ENCODE measurements around the gene BRSK1.

BRSK1 gene

DNA sequence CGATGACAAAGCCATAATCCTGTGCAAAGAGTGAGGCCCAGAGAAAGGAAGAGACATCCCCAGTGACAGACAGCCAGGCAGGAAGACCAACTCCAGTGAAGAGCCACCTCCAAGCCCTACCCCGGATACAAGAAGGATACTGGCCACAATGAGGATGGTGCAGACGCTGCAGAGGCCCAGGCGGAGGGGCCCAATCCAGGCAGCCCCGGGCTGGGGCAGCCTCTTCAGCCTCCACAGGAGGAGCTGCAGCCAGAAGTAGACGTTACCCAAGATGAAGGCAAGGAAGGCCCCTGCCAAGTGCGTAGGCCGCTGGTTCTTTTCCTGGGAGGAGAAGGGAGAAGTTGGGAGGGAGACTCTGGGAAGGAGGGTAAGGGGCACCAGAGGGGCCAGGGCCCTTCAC, 32.8 kb downstream of the BRSK1 start:
- DNase-seq (ENCODE audit: low spot score), result no peak
- H2BK12ac ChIP-seq (ENCODE audit: low read length), result no peak overlapping the region

DNA sequence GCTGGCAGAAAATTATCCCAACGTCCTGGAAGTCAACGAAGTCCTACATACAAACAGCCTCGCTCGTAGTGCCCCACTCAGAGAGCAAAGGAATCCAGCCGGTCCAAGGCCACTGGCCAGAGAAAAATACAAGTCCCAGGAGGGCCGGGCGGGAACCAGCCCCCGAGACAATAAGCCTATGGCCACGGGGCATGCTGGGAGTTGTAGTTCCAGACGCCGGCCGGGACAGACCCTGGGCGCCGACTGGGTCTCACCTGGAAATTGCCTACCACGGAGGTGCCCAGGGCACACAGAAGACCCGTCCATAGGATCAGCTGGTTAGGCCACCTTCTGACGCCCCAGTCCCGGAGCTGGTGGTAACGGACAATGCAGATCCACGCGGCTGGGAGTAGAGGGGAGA, 36.0 kb downstream of the BRSK1 start:
- no peaks in the 10 kb centered on the region for H3K79me1 ChIP-seq (ENCODE audit: low read depth, low read length)
- peaks cover 0 to 17% (median 0%) of the 10 kb centered on the region in 3 experiments for H3K27me3 ChIP-seq (ENCODE audit: control insufficient read depth in 3 of 3, insufficient read depth in 3 of 3, low read depth in 1 of 3, low read length in 3 of 3)
- H3K18ac ChIP-seq (ENCODE audit: low read length), result peak overlapping the region; percentile 90
- H2AFZ ChIP-seq (ENCODE audit: low read length), result peak overlapping the region; percentile 87
- H2BK5ac ChIP-seq (ENCODE audit: low read length), result no peak overlapping the region
- peak overlapping the region; percentile 47 for H2AK5ac ChIP-seq (ENCODE audit: low read depth, low read length)
- H3K4me2 ChIP-seq (ENCODE audit: insufficient read depth, low read length, poor library complexity, severe bottlenecking), result peak overlapping the region; percentile 64
- peaks cover 0 to 5% of the 10 kb centered on the region in 2 donors for H3K4me1 ChIP-seq (ENCODE audit: control insufficient read depth in 2 of 2, insufficient read depth in 1 of 2, low read depth in 1 of 2, low read length in 2 of 2)
- no peak overlapping the region for H3K23ac ChIP-seq (ENCODE audit: low read depth, low read length, poor library complexity)
- H3K4ac ChIP-seq (ENCODE audit: low read length), result no peak overlapping the region
- H4K8ac ChIP-seq (ENCODE audit: low read depth, low read length), result no peak overlapping the region
- H3K27ac ChIP-seq (replicated peaks; ENCODE audit: low read length), result no peak overlapping the region
- DNase-seq (ENCODE audit: low spot score), result peak; percentile 72
- H2BK120ac ChIP-seq (ENCODE audit: low read depth, low read length), result no peak overlapping the region
- H2BK15ac ChIP-seq (ENCODE audit: low read length), result peak overlapping the region; percentile 84
- no peaks in the 10 kb centered on the region for H3K36me3 ChIP-seq (replicated peaks in 1 of 2; ENCODE audit: control insufficient read depth in 2 of 2, insufficient read depth in 2 of 2, low read length in 2 of 2)
- no peak overlapping the region for H4K91ac ChIP-seq (ENCODE audit: low read depth, low read length, poor library complexity)
- peak overlapping the region; percentile 85 for H3K14ac ChIP-seq (ENCODE audit: low read length)
- no peaks in the 10 kb centered on the region for H3K9me3 ChIP-seq (replicated peaks in 1 of 2; ENCODE audit: control insufficient read depth in 2 of 2, insufficient read depth in 1 of 2, low read depth in 1 of 2, low read length in 2 of 2)
- no CpG with 5 or more reads among the region's 21 CpGs for WGBS, 2 donors (ENCODE audit: extremely low coverage in 2 of 2, insufficient read length in 2 of 2, insufficient replicate concordance in 1 of 2)
- peak overlapping the region; percentile 67 for H3K9ac ChIP-seq (ENCODE audit: low read depth, low read length, poor library complexity)
- peak overlapping the region in 1 of 2 donors; percentile 65 for H3K4me3 ChIP-seq (ENCODE audit: low read length in 2 of 2)
- H2BK12ac ChIP-seq (ENCODE audit: low read length), result no peak overlapping the region

More for the DNA sequence above, 32.8 kb downstream of the BRSK1 start:
- Histone ChIP-seq H4K91ac (ENCODE audit: low read depth, low read length, poor library complexity) (no peak overlapping the region), H2BK5ac (ENCODE audit: low read length) (no peak overlapping the region), H2BK15ac (ENCODE audit: low read length) (no peak overlapping the region), H2AFZ (ENCODE audit: low read length) (no peak overlapping the region), H3K4me1 (ENCODE audit: control insufficient read depth in 2 of 2, insufficient read depth in 1 of 2, low read depth in 1 of 2, low read length in 2 of 2) (peaks cover 0 to 2% of the 10 kb centered on the region in 2 donors), H3K4me3 (ENCODE audit: low read length in 2 of 2) (no peak overlapping the region), H2AK5ac (ENCODE audit: low read depth, low read length) (no peak overlapping the region), H4K8ac (ENCODE audit: low read depth, low read length) (no peak overlapping the region), H3K23ac (ENCODE audit: low read depth, low read length, poor library complexity) (no peak overlapping the region), H3K36me3 (replicated peaks in 1 of 2; ENCODE audit: control insufficient read depth in 2 of 2, insufficient read depth in 2 of 2, low read length in 2 of 2) (peaks cover 2 to 6% of the 10 kb centered on the region in 2 donors), H3K79me1 (ENCODE audit: low read depth, low read length) (no peaks in the 10 kb centered on the region), H3K27me3 (ENCODE audit: control insufficient read depth in 3 of 3, insufficient read depth in 3 of 3, low read depth in 1 of 3, low read length in 3 of 3) (peaks cover 0 to 9% (median 0%) of the 10 kb centered on the region in 3 experiments), H3K27ac (replicated peaks; ENCODE audit: low read length) (no peak overlapping the region), H3K4ac (ENCODE audit: low read length) (no peak overlapping the region), H3K18ac (ENCODE audit: low read length) (no peak overlapping the region), H3K9ac (ENCODE audit: low read depth, low read length, poor library complexity) (no peak overlapping the region), H3K14ac (ENCODE audit: low read length) (no peak overlapping the region), H3K9me3 (replicated peaks in 1 of 2; ENCODE audit: control insufficient read depth in 2 of 2, insufficient read depth in 1 of 2, low read depth in 1 of 2, low read length in 2 of 2) (no peaks in the 10 kb centered on the region), H2BK120ac (ENCODE audit: low read depth, low read length) (no peak overlapping the region), H3K4me2 (ENCODE audit: insufficient read depth, low read length, poor library complexity, severe bottlenecking) (no peak overlapping the region)
- no CpG with 5 or more reads among the region's 8 CpGs for WGBS, 2 donors (ENCODE audit: extremely low coverage in 2 of 2, insufficient read length in 2 of 2, insufficient replicate concordance in 1 of 2)

DNA sequence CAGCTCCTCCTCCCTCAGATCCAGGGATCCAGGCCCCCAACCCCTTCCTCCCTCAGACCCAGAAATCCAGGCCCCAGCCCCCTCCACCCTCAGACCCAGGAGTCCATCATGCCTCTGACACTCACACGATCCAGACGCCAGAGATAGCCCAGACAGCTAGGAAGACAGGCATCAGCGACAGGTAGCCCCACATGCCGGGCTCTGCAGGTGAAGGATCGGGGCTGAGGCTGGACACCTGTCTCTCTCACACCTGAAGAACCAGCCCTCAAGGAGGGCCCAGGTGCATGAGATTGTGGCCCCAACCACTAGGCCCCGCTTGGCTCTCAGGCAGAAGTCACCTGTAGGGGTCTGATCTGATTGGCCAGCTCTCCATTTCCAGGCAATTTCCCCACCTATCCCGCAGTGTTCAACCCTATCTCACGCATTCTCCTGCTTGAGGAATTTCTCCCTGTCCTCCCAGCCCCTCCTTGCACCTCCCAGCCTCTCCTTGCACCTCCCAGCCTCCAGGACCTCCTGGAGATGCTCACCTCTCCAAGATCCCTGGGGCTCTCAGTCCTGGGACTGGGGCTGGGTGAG, 37.1 kb downstream of the BRSK1 start:
- Histone ChIP-seq H2AFZ (ENCODE audit: low read length) (peak overlapping the region; percentile 18), H3K27me3 (ENCODE audit: control insufficient read depth in 3 of 3, insufficient read depth in 3 of 3, low read depth in 1 of 3, low read length in 3 of 3) (peaks cover 0 to 20% (median 0%) of the 10 kb centered on the region in 3 experiments), H3K4me2 (ENCODE audit: insufficient read depth, low read length, poor library complexity, severe bottlenecking) (no peak overlapping the region), H2BK12ac (ENCODE audit: low read length) (peak overlapping the region; percentile 58), H4K91ac (ENCODE audit: low read depth, low read length, poor library complexity) (no peak overlapping the region), H2BK5ac (ENCODE audit: low read length) (no peak overlapping the region), H3K23ac (ENCODE audit: low read depth, low read length, poor library complexity) (no peak overlapping the region), H2AK5ac (ENCODE audit: low read depth, low read length) (no peak overlapping the region), H3K4me3 (ENCODE audit: low read length in 2 of 2) (no peak overlapping the region), H3K4me1 (ENCODE audit: control insufficient read depth in 2 of 2, insufficient read depth in 1 of 2, low read depth in 1 of 2, low read length in 2 of 2) (peaks cover 0 to 5% of the 10 kb centered on the region in 2 donors), H3K4ac (ENCODE audit: low read length) (no peak overlapping the region), H3K18ac (ENCODE audit: low read length) (peak overlapping the region; percentile 38), H3K9me3 (replicated peaks in 1 of 2; ENCODE audit: control insufficient read depth in 2 of 2, insufficient read depth in 1 of 2, low read depth in 1 of 2, low read length in 2 of 2) (no peaks in the 10 kb centered on the region), H3K27ac (replicated peaks; ENCODE audit: low read length) (no peak overlapping the region), H2BK120ac (ENCODE audit: low read depth, low read length) (no peak overlapping the region), H4K8ac (ENCODE audit: low read depth, low read length) (no peak overlapping the region), H3K14ac (ENCODE audit: low read length) (no peak overlapping the region), H3K36me3 (replicated peaks in 1 of 2; ENCODE audit: control insufficient read depth in 2 of 2, insufficient read depth in 2 of 2, low read length in 2 of 2) (no peaks in the 10 kb centered on the region), H3K79me1 (ENCODE audit: low read depth, low read length) (no peaks in the 10 kb centered on the region), H2BK15ac (ENCODE audit: low read length) (peak overlapping the region; percentile 96), H3K9ac (ENCODE audit: low read depth, low read length, poor library complexity) (no peak overlapping the region)
- WGBS, 2 donors (ENCODE audit: extremely low coverage in 2 of 2, insufficient read length in 2 of 2, insufficient replicate concordance in 1 of 2), result no CpG with 5 or more reads among the region's 8 CpGs
- DNase-seq (ENCODE audit: low spot score), result no peak

DNA sequence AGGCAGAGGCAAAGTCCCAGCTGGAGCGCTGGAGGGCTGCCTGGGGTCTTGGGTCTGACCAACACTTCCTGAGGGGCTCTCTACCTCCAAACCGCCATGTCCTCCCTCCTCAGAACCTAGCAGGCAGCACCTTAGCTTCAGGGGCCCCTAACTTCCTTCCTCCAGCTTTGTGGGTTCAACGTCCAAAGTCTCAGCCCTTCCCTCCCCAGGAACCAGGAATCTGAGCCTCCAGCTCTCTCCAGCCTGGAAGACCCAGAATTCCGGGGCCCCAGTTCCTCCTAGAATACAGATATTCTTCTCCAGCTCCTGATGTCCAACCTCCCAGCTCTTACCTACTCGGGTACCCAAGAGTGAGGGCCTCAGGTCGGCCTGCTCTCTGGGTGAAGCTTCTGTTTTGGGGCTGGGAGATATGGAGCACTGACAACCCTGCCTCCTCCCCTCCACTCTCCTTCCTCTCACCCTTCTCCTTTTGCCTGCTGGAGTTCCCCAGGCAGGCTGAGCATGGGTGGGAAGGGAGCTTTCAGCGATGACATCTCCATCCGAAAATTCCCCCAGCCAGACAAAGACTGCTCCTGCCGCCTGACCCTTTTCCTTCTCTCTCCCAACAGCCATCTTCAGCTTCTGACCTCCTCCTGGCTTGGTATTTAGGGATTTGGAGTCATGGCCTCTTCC, 37.8 kb downstream of the BRSK1 start:
- H4K91ac ChIP-seq (ENCODE audit: low read depth, low read length, poor library complexity), result no peak overlapping the region
- peak overlapping the region; percentile 26 for H2BK15ac ChIP-seq (ENCODE audit: low read length)
- no peaks in the 10 kb centered on the region for H3K36me3 ChIP-seq (replicated peaks in 1 of 2; ENCODE audit: control insufficient read depth in 2 of 2, insufficient read depth in 2 of 2, low read length in 2 of 2)
- H4K8ac ChIP-seq (ENCODE audit: low read depth, low read length), result no peak overlapping the region
- H2BK120ac ChIP-seq (ENCODE audit: low read depth, low read length), result no peak overlapping the region
- no peak overlapping the region for H3K18ac ChIP-seq (ENCODE audit: low read length)
- no peak overlapping the region for H2BK5ac ChIP-seq (ENCODE audit: low read length)
- peaks cover 0 to 3% of the 10 kb centered on the region in 2 donors for H3K4me1 ChIP-seq (ENCODE audit: control insufficient read depth in 2 of 2, insufficient read depth in 1 of 2, low read depth in 1 of 2, low read length in 2 of 2)
- H3K79me1 ChIP-seq (ENCODE audit: low read depth, low read length), result no peaks in the 10 kb centered on the region
- no peak overlapping the region for H3K4me3 ChIP-seq (ENCODE audit: low read length in 2 of 2)
- H2AFZ ChIP-seq (ENCODE audit: low read length), result peak overlapping the region; percentile 18
- no peak overlapping the region for H3K4ac ChIP-seq (ENCODE audit: low read length)
- H3K14ac ChIP-seq (ENCODE audit: low read length), result no peak overlapping the region
- no peak overlapping the region for H2AK5ac ChIP-seq (ENCODE audit: low read depth, low read length)
- no CpG with 5 or more reads among the region's 9 CpGs for WGBS, 2 donors (ENCODE audit: extremely low coverage in 2 of 2, insufficient read length in 2 of 2, insufficient replicate concordance in 1 of 2)
- H3K9me3 ChIP-seq (replicated peaks in 1 of 2; ENCODE audit: control insufficient read depth in 2 of 2, insufficient read depth in 1 of 2, low read depth in 1 of 2, low read length in 2 of 2), result no peaks in the 10 kb centered on the region
- H3K23ac ChIP-seq (ENCODE audit: low read depth, low read length, poor library complexity), result no peak overlapping the region
- H3K4me2 ChIP-seq (ENCODE audit: insufficient read depth, low read length, poor library complexity, severe bottlenecking), result no peak overlapping the region
- H3K27me3 ChIP-seq (ENCODE audit: control insufficient read depth in 3 of 3, insufficient read depth in 3 of 3, low read depth in 1 of 3, low read length in 3 of 3), result peaks cover 0 to 20% (median 0%) of the 10 kb centered on the region in 3 experiments
- H2BK12ac ChIP-seq (ENCODE audit: low read length), result peak overlapping the region; percentile 73
- no peak overlapping the region for H3K27ac ChIP-seq (replicated peaks; ENCODE audit: low read length)
- no peak overlapping the region for H3K9ac ChIP-seq (ENCODE audit: low read depth, low read length, poor library complexity)
- no peak for DNase-seq (ENCODE audit: low spot score)
